EH (cell line): ENCODE data around the gene SEMA5B.

Source experiments
- DNase-seq: peaks from one replicate; pipeline ENCODE4 v3.0.0-alpha.2; 2015; ENCODE audit warnings: low read depth

SEMA5B gene

DNA sequence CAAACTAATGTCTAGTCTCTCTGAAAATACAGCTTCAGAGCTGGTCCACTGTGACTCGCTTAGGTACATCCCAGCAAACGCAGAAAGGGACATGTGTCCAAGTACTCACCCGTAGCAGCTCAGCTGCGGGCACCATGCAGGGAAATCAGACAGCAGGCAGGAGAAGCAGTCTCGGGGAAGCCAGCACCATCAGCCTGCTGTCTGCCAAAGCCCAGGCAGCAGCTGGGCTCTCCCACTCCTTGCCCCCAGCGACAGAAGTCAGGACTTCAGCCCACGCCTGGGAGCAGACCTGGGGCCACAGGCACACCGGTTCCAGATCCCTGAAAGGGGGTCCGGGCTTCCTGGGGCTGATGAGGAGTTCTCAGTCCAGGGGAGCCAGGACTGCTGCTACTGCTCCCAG is 34.9 kb downstream of the SEMA5B start:
- no peak for DNase-seq

DNA sequence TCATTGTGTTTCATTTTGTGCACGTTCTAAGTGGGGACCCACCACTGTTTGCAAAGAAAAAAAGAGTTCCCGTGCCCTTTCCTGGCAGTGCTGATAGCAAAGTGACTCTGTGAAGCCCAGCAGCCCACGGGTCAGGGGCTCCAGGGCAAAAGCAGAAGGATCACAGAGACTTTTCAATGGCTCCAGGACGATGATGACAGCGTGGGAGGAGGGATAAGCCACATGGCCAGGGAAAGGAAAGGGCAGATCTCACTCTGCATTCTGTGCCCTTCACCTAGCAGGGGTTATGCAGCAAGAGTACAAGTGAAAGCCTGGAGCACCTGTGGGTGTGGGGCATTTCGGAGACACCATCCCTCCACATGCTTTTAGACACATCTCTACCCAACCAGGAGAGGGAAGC is 35.4 kb downstream of the SEMA5B start:
- no peak for DNase-seq

DNA sequence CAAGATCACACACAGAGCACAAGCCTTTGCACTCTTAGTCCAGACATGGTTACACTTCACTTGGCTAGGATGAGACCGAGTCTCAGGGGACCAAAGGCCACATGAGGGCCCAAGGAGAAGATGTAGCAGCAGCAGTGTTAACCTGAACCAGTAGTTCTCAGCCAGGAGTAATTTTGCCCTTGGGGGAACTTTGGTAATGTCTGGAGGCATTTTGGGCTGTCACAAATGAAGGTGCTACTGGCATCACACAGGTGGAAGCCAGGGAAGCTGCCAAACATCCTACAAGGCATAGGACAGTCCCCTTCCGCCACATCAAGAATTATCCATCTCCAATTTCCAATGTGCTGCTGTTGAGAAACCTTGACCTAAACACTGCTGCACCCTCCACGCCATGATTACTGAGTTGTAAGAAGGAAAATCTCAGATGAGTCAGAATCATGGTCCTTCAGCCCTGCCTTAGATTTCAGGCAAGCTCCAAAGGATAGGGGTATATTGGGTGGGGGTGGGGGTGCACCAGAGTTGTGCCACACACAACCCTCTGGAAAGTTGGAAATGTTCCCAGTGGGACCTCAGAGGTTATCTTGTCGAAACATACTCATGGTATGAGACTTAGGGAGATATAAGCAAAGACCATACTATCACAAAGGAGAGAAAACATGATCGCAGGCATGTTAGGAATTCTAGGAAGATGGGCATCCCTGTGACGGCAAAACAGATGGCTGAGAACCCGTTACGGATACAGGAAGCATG is 36.2 kb downstream of the SEMA5B start:
- DNase-seq = peak; percentile 3

DNA sequence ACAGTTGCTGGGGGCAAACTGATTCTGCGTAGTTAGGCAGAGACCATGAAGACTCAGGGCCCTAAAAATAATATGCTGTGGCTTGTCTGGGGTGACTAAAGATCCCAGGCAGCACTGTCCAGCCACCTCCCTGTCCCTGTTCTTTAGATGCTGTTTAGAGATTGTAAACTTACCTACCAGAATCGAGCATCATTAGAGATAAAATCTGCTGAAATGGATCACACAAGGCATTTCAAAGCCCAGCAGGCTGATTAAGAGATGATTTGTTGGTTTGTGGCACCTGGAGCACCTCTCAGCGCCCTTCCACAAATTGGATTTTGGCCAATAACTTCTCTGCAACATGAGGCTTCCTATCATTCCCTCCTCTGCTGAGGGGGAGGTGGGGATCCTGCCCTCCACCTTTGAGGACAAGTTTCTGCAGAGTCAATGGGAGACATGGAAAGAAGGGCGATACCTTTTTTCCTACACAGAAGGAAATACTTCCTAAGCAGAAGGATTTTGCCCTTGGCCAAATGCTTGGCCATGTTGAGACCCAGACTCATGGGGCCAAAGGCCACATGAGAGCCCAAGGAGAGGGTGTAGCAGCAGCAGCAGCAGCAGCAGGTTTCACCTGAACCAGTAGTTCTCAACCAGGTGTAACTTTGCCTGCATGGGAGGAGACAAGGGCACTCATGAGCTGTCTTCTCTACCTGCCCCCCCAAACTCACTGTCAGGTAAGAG is 37.5 kb downstream of the SEMA5B start:
- DNase-seq = no peak

DNA sequence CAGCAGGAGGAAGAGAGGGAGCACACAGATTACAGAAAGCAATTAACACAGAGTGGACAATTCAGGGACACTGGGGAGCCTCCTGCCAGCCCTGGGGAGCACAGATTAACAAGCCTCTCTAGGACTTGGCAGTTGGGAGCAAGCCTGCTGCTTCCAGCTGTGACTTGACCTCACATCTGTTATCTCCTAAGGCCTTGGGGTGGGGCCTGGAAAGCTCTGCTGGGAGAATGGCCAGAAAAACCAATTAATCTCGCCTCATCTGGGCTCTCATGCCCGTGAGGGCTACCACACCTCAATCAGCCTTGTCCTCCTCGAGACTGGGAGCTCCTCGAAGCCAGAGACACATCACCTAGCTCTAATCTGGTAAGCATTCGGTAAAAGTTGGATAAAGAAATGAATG is 39.1 kb downstream of the SEMA5B start:
- DNase-seq = no peak

DNA sequence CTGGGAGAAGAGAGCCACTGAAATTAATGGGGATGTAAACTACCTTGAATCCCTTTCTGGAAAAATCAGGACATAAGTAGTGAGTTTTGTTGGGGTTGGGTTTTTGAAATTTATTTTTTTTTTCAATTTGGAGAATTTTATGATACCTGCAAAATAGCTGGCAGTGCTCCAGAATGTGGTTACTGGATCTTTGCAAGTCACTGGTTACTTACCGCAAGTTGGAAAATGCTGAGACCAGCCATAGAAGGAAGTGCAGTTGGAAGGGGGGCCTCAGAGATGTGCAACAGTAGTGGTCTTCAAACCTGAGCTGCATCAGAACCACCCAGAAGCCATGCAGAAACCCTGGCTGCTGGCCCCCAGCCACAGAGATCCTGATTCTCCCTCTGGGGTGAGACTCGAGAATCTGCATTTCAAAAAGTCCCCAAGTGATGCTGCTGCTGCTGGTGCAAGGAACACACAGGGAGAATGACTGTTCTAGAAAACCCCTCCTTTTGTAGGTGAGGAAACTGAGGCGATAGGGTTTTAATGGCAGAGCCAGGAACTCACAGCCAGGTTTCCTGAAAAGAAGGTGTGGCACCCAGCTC is 39.7 kb downstream of the SEMA5B start:
- no peak for DNase-seq

DNA sequence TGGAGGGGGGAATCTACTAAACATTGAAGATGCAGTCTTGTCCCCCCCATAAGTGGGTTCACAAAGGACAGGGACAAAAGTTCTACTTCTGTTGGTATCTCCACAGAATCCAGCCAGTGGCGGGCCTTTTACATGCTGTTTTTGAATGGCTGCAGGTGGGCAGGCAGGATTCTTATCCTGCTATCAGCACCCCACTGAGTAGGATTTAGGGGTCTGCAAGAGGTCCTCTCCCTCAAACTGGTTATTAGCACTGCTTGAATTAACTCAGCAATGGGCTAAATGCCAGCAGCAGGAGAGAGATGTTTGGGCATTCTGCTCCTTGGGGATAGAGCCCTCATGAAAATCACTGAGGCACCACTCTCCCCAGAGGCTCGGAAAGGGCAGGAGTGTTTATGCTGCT is 40.3 kb downstream of the SEMA5B start:
- no peak for DNase-seq

DNA sequence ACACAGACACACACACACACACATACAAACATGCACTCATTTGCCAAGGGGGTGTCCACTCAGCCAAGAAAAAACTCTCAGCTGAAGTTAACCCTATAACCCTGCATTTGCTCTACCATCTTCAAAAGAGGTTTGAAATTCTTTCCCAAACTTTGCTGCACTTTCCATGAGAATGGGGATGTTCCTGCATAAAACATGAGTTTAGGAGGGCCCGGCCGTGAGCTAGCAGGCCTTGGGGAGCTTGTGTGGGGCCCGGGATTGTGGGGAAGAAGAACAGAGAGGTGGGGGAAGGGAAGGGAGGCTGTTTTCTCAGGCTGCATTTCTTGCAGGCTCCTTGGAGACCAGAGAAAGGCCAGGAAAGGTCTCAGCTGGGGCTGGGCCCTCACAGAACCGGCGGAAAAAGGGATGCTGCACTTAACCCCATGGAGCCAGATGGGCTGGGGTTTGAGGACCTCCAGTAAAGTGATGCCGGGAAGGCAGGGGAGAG is 40.8 kb downstream of the SEMA5B start:
- no peak for DNase-seq

DNA sequence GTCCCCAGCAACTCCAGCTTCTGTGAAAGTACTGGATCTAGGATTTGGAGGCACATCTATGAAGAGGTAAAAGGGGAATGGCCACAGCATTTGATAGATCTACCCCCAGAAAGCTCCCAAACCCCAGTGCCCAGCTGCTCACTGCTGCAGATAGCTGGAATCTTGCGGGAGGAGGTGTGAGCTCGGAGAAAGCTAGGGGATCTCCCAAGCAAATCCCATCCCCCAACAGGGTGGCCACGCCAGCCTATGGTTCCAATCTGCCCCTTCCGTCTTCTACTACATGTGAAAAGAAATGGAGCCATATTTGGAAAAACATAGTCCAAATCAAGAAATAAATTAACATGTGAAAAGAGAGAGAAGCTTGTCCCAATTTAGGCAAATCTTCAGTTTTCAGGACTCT is 42.0 kb downstream of the SEMA5B start:
- DNase-seq = no peak

DNA sequence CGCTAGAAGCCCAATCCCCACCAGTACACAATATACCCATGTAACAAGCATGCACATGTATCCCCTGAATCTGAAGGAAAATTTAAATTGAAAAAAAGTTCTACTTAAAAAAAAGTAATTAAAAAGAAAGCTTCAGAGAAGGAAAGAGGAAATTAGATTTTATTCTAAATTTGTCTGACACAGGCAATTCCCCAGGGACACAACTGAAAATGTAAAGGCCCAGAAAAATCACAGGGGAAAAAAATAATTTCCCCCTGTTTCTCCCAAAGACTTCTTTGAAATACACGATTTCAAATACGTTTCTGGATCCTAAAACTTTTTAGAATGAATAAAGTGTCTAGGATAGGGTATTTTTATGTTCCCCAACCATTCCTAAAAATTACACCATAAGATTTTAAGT is 42.9 kb downstream of the SEMA5B start:
- DNase-seq = no peak

DNA sequence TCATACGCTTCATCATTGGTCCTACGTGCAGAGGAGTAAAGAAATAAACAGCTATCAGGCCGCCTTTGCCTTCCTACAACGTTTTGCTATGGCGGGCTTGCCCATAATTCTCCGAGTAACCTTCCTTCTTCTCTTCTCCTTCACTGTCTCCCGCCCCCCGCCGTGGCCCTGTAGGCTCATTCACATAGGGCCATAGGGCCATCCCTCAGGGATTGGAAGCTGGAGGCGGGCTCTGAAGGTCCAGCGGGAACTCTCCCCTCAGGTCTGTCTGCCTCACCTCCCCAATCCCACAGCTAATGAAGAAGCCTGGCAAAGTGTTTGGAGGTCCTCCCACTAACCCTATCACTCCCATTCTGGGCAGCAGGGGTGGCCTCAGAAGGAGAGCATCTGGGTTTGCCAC is 43.6 kb downstream of the SEMA5B start:
- no peak for DNase-seq

DNA sequence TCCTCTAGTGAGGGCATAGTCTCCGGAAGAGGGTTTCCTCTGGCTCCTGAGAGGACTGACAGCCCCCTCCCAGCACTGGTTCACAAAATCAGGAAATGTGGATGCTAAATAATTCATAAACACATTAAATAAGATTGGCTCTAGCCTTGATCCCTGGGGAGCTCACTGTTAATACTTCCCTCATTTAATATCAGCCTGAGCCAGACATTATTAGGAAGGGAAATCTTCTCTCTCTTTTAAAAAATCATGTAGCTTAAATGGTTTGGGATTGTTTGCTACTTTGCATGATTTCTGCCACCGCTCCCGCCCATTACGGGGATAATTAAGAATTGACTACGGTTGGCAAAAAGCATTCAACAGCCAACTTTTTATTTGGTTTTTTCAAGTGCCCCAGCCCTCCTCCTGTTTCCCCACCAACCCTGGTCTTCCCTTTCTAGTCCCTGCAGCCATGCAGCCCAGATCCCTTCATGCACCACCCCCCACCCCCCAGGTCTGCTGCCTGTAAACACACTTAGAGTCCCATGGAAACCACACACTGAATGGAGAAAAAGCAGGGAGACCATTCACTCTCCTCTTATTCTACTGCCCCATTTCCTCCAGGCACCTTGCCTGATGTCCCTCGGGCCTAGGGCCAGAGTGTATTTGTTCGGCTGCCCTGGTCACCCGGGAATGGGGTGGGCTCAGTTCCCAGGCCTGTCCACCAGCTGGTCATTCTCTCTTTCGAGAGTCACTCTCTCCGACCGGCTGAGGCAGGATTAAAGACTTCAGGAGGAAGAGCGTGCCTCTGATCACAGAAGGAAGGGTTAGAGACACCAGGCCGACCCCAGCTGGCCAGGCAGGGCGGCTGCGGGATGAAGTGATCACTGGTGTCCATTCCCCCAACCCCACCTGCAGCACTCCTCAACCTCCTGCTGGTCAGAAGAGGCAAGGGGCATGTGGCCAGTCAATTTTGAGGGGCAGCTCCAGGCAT is 45.1 kb downstream of the SEMA5B start:
- DNase-seq = peak; percentile 4

DNA sequence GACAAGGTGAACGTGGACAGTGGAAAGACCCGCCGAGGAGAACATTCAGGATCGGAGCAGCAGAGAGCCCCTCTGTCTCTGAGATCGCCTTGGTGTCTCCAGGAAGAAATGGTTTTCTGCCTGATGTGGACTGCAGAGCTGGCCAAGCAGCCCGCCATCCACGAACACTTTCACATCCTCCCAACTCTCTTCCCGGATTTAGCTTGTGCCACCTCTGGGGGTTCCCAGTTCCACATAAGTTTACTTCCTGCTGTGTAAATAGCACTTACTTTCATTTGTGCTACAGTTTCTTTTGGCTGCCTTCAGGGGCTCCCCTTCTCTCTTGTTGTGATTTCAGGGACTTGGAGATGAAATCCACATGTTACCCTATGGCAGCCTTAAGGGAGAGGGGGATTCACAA is 48.4 kb downstream of the SEMA5B start:
- no peak for DNase-seq

DNA sequence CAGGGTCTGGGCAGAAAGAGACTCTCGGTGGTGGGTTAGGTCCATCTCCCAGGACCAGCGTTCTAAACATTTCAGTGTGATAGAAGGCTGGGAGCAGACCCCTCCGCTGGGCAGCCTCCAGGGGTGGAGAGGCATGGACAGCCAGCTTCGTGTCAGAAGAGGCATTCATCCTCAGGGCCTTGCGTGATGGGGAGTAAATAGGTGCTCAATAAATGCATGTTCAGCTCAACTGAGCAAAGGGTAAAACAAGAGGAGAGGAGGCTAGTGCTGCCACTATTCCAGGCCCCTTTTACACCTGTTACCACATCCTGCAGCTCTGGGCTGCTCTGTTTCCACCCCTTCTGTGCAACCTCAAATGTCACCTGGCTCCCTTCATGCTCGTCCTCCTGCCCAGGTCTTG is 49.0 kb downstream of the SEMA5B start:
- no peak for DNase-seq

DNA sequence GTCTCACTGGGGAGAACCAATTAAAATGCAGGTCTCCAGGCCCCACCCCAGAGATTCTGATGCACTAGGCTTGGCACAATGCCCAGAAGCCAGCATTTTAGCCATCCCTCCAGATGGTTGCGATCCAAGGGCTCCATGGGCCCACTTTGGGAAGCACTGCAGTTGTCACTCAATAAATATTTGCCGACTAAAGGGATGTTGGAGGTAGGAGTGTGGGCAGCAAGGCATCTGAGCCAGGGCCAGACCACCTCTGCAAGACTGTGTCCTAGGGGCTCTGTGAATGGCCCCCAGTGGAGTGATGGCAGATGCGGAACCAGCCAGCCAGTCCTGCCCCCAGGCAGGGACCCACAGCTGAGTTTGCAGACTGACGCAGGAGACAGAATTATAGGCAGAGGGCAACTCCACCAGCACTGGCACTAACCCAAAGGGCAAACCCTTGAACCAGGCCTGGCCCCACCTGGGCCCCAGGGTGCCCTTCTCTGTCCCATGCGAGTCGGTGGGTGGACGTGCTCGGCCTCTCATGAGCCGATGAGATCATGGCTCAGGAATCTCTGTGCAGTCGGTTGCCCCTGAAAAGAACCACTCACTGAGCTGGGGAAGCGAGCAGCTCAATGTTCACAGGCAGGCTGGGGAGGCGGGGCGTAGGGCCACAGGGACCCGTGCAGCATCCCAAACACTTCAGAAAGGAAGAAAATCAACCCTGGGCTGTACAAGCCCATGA is 49.7 kb downstream of the SEMA5B start:
- DNase-seq = peak; percentile 86

DNA sequence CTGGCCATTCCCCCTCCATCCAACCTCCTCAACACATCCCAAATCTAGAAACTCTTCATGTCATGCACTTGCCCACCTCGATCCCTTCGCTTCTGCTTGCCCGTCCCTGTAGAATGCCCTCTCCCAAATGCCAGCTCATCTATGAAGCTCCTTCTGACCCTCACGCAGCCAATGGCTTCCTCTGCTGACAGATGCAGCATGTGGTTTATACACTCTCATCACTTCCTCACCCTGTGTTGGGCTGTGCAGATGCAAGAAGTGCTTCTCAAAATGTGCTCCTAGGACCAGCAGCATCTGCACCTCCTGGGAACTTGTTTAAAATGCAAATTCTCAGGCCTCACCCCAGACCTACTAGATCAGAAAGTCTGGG is 51.7 kb downstream of the SEMA5B start:
- peak; percentile 9 for DNase-seq

DNA sequence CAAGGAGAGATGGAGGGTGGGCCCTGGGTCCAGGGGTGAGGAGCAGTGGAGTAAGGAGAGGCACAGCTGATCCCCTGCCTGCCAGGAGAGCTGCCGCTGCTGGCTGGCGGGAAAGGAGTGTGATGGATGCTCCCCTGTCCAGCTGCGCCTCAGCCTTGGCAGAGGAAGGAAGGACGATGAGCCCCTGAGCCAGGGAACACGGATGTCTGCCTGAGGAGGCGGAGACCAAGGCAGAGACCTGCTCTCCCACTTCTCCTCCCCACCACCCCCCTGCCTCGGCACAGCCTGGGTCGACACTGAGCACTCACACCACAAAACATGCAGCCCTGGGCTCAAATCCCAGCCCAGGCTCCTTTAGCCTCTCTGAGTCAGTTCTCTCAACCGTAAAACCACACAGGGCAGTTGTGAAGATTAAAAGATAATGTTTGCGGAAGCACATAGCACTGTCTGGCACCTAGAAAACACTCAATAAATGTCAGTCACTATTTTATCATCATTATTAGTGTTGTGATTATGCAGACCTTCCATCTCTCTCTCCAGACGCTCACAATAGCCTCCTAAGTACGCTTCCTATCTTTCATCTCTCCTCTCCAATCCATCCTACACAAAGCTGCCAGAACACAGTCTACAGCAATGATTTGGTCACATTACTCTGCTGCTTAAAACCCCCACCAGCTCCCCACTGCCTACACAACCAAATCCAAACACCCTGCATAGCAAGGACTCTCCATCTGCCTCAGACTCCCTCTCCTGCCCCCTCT is 52.2 kb downstream of the SEMA5B start:
- DNase-seq = peak; percentile 85

DNA sequence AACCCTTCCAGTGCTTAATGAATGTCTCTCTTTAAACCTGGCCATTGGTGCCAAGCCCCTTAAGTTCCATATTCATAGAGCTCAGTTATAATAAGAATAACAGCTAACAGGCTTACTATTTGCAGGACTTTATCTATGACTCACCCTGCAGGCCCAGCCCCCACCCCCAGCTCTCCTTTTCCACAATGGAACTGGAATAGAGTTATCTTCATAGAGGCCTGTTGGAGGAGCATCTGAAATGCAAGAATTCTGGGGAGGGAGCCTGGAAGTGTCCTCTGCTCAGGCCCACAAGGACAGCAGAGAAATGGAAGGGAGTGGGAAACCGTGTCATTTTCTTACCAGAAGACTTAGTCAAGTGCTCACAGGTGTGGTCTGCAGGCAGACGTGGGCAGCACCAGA is 52.8 kb downstream of the SEMA5B start:
- peak; percentile 66 for DNase-seq

DNA sequence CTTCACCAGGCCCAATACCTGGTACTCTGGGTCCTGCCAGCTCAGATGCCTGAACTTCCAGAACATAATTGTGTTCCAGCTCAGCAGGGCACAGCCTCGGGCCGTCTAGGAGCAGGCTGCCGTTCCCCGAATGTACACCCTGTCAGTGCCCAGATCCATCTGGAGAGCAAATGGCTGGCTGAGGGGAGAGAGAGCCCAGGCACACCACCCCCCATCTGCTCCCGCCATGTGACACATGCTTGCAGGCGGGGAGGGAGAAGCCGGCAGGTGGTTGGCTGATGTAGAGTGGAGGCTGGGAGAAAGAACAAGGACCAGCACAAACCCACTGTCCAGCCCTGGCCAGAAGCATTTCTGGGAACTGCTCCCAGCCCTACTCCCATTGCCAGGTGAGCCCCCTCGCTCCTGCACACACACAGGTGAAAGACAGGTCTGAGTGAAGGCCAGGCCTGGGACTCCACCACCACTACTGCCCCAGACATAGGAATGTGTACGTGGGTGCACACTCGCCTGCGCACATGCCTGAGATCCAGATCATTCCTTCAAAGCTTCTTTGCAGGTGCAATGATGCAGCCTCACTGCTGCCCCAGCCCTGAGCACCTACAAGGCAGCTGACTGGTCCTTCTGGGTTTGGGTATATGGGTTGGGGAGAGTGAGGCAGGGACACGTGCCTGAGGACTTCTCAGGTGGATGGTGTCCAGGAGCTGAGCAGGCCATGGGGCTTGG is 53.5 kb downstream of the SEMA5B start:
- DNase-seq = no peak

DNA sequence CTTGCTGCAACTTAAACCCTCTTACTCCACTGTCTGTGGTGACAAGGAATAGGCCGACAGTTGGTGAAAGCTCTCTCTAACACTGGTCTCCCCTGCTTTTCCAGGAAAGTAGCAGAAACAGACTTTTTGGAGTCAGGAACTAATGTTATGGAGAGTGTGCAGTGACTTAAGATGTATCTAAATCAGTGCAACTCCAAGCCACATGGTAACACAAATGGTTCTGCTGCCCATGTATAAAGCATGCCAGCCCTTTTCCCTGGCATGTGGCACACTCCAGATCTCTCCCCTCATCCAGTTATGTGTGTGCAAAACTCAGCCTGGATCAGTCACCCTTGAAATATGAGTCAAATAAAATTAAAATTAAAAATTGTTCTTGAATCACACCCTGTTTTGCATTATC is 55.4 kb downstream of the SEMA5B start:
- DNase-seq = no peak
